ENCODE results near the gene CAST.

GRCh38 chr5:96751203-96752169 is 89.3 kb downstream of the CAST start:
- TF ChIP-seq ZNF274 (IDR thresholded peaks at IDR 0.05; ENCODE audit: low read depth, low read length) (no peak), YY1 (IDR thresholded peaks at IDR 0.05; ENCODE audit: insufficient read depth, insufficient read length) (no peak), SUZ12 (IDR thresholded peaks at IDR 0.05; ENCODE audit: extremely low read depth, insufficient read depth, insufficient read length) (no peak)

Measured in NT2/D1 (cell line).